22Rv1 (cell line): Measurements from ENCODE around the gene NKD1.

Experiments used
- H3K27ac ChIP-seq: fragments of 450-650 bp; 2 replicates; pipeline ENCODE4 v1.5.1; 2017
- ZFX ChIP-seq: fragments of 450-650 bp; IDR thresholded peaks from 2 replicates; pipeline ENCODE4 v1.6.1; 2017; ENCODE audit warnings: antibody characterized with exemption, borderline replicate concordance
- TF ChIP-seq, protein P1 (sequence below): fragments of 450-650 bp; IDR thresholded peaks from 2 replicates; pipeline ENCODE4 v1.5.1; 2017; ENCODE audit warnings: mild to moderate bottlenecking

NKD1 gene

GRCh38 chr16:50677351-50677750 is 129.2 kb downstream of the NKD1 start:
- no peak overlapping the region for H3K27ac ChIP-seq
- TF ChIP-seq ZFX: no peak
- TF ChIP-seq, protein P1, sequence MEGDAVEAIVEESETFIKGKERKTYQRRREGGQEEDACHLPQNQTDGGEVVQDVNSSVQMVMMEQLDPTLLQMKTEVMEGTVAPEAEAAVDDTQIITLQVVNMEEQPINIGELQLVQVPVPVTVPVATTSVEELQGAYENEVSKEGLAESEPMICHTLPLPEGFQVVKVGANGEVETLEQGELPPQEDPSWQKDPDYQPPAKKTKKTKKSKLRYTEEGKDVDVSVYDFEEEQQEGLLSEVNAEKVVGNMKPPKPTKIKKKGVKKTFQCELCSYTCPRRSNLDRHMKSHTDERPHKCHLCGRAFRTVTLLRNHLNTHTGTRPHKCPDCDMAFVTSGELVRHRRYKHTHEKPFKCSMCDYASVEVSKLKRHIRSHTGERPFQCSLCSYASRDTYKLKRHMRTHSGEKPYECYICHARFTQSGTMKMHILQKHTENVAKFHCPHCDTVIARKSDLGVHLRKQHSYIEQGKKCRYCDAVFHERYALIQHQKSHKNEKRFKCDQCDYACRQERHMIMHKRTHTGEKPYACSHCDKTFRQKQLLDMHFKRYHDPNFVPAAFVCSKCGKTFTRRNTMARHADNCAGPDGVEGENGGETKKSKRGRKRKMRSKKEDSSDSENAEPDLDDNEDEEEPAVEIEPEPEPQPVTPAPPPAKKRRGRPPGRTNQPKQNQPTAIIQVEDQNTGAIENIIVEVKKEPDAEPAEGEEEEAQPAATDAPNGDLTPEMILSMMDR: peak; percentile 34

DNA sequence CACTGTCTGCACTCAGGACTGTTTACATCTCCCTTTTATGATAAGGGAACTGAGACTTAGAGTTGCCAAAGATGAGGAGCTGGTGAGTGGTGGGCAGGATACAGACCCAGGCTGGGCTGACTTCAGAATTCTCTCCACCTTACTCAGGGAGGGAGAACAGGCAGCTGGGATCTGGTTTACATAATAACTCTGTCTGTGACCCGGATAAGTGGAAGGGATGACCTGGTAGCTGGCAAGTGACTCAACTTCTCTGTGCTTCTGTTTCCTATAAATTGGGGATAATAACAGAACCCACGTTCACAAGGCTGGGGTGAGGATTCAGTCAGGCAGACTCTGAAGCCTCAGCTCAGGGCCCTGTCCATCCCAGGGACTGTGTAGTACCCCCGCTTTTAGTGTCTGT is 130.3 kb downstream of the NKD1 start:
- TF ChIP-seq, protein P1: no peak
- no peak for TF ChIP-seq ZFX
- no peak overlapping the region for H3K27ac ChIP-seq

DNA sequence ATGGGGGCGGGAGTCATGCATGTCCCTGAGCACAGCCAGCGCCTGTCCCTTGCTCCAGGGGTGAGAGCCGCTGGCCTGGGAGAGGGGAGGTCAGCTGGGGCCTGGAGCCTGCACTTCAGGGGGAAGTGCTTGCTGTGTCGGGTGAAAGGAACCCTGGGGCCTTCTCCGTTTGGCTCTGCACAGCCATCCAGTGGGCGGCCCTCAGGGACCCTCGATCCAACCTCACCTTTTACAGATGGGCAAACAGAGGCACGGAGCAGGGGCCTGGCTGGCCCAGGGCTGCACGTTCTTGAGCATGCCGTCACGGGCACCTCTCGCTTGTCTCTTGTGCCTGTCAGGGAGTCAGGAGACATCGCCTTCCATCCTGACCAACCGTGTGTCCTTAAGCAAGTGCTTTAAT is 131.1 kb downstream of the NKD1 start:
- TF ChIP-seq ZFX: no peak
- TF ChIP-seq, protein P1: no peak
- H3K27ac ChIP-seq: no peak overlapping the region

GRCh38 chr16:50679676-50680555 is 131.7 kb downstream of the NKD1 start:
- TF ChIP-seq ZFX: no peak
- TF ChIP-seq, protein P1: no peak
- H3K27ac ChIP-seq: no peak overlapping the region

DNA sequence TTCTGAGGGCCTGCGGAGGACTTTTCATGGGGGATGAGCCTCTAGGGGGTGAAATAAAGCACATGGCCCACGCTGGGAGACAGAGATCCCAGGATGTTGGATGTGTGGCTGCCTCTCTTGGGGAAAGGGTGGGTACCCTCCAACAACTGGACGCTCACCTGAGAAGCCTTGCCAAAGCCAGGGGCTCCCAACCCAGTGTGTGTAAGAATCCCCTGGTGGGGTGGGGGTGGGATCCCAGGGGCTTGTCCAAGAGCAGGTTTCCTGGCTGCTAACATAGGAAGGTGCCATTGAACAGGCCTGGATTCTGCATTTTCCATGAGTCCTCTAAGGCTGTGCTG is 132.3 kb downstream of the NKD1 start:
- TF ChIP-seq, protein P1: no peak
- no peak for TF ChIP-seq ZFX
- H3K27ac ChIP-seq: no peak overlapping the region

GRCh38 chr16:50681021-50681885 is 133.1 kb downstream of the NKD1 start, which contains the start of gene SNX20:
SNX20 (minus strand) TSS chr16:50681312; CDS start chr16:50677526, 3,786 bp downstream.
- TF ChIP-seq ZFX: no peak
- TF ChIP-seq, protein P1: no peak
- H3K27ac ChIP-seq: no peak within 1 kb of the TSS
